GM12878 (cell line): ENCODE results near the gene CYSRT1. TPM values are rescaled to one million over a fixed set of nuclear protein-coding genes. Genes with fewer than 3 reads are reported as not detected.

Source experiments
- ATAC-seq: fragments of 200-7000 bp; cut with Tn5 transposase; 3 replicates; pipeline ENCODE4 v1.9.1; 2020; ENCODE audit warnings: mild to moderate bottlenecking, moderate library complexity
- BruUV-seq: library from RNA; stranded (reverse); fragments of 400-500 nt; replicated peaks from 2 replicates; lab custom pipeline; 2021; lab: Mats Ljungman, UMichigan
- CTCF ChIA-PET: fragments of 300-600 bp; sonication (Branson Sonifier 250); formaldehyde crosslinking; extraction: SDS; loops from one replicate; lab custom pipeline; 2021; ENCODE audit warnings: inconsistent platforms; lab: Yijun Ruan, JAX
- POLR2A ChIA-PET: fragments of 350-600 bp; formaldehyde crosslinking; extraction: SDS; loops from one replicate; lab custom pipeline; 2021; ENCODE audit warnings: inconsistent platforms; lab: Charles Lee
- RAD21 ChIA-PET: fragments of 300-600 bp; sonication (Branson Sonifier 250); formaldehyde crosslinking; loops from one replicate; lab custom pipeline; 2023; ENCODE audit warnings: antibody characterized with exemption; ENCODE audit not compliant: unreplicated experiment; lab: Charles Lee
- SMC1A ChIA-PET: fragments of 300-600 bp; sonication (Branson Sonifier 250); formaldehyde crosslinking; loops from one replicate; lab custom pipeline; 2023; ENCODE audit not compliant: unreplicated experiment, uncharacterized antibody; lab: Charles Lee
- DNase-seq: peaks from one replicate; pipeline ENCODE4 v3.0.0-alpha.2; 2011; ENCODE audit warnings: low read depth, low spot score
- FAIRE-seq: peaks from 3 replicates; lab custom pipeline; 2011; peaks lifted over from hg19 to GRCh38; lab: Jason Lieb, UNC
- H2AFZ ChIP-seq: 2 replicates; pipeline ENCODE4 v1.6.0; 2011; ENCODE audit warnings: low read depth, low read length, control low read depth; ENCODE audit not compliant: control insufficient read depth
- H3K27ac ChIP-seq: 2 replicates; pipeline ENCODE4 v1.5.1; 2011; ENCODE audit warnings: control low read depth; ENCODE audit not compliant: control insufficient read depth, insufficient read depth
- H3K27me3 ChIP-seq, 2 experiments: replicated peaks in 1 of 2; 2 replicates each; pipeline versions ENCODE4 v1.6.0 to v1.6.1; 2011; ENCODE audit warnings: low read length in 1 of 2; ENCODE audit not compliant: control insufficient read depth in 2 of 2, insufficient read depth in 2 of 2
- H3K36me3 ChIP-seq, 2 experiments: 2 replicates each; pipeline ENCODE4 v1.5.1; 2011; ENCODE audit warnings: low read length in 1 of 2; ENCODE audit not compliant: control insufficient read depth in 2 of 2, insufficient read depth in 2 of 2
- H3K4me1 ChIP-seq: 2 replicates; pipeline ENCODE4 v1.6.1; 2011; ENCODE audit warnings: mild to moderate bottlenecking, low read length, moderate library complexity, mixed read lengths; ENCODE audit not compliant: control insufficient read depth, insufficient read depth
- H3K4me2 ChIP-seq: 2 replicates; pipeline ENCODE4 v1.6.0; 2011; ENCODE audit warnings: control low read depth; ENCODE audit not compliant: control insufficient read depth, insufficient read depth
- H3K4me3 ChIP-seq: fragments of 200-600 bp; sonication (generic); 2 replicates; pipeline ENCODE4 v1.5.1; 2016
- H3K79me2 ChIP-seq: 2 replicates; pipeline ENCODE4 v1.6.0; 2011; ENCODE audit warnings: low read length; ENCODE audit not compliant: control insufficient read depth, insufficient read depth
- H3K9ac ChIP-seq: 2 replicates; pipeline ENCODE4 v1.8.0; 2011; ENCODE audit warnings: low read length, control low read depth, mixed read lengths; ENCODE audit not compliant: control insufficient read depth, insufficient read depth
- H3K9me3 ChIP-seq: replicated peaks from 3 replicates; pipeline ENCODE4 v1.5.1; 2011; ENCODE audit warnings: mild to moderate bottlenecking, low read length; ENCODE audit not compliant: control insufficient read depth, insufficient read depth
- H4K20me1 ChIP-seq: 2 replicates; pipeline ENCODE4 v1.6.0; 2011; ENCODE audit not compliant: control insufficient read depth, insufficient read depth
- CBFB ChIP-seq: IDR thresholded peaks from 2 replicates; pipeline ENCODE4 v1.6.1; 2016; ENCODE audit warnings: antibody characterized with exemption, low read depth
- RAD21 ChIP-seq: IDR thresholded peaks from 2 replicates; pipeline ENCODE4 v1.6.1; 2011; ENCODE audit warnings: mild to moderate bottlenecking, low read depth, low read length, moderate library complexity; ENCODE audit not compliant: insufficient read depth
- WGBS: methylation state at CpG from one replicate; pipeline ENCODE4 v1.1.6; 2016; ENCODE audit warnings: low lambda C conversion rate; ENCODE audit not compliant: insufficient replicate concordance, insufficient coverage; ENCODE audit errors: missing lambda C conversion rate; 5-methylcytosine and 5-hydroxymethylcytosine counted together
- in situ Hi-C: fragments of 300-500 bp; cut with MboI; formaldehyde crosslinking; loops from 9 replicates; pipeline ENCODE4 v1.14.3; 2018; ENCODE audit warnings: mixed read lengths
- intact Hi-C: fragments of 100-400 bp; cut with micrococcal nuclease; formaldehyde crosslinking; loops from one replicate; pipeline ENCODE4 v1.14.2; 2022; ENCODE audit not compliant: unreplicated experiment
- polyA plus RNA-seq, 11 experiments: library from polyadenylated mRNA; depleted of rRNA in 4 of 11; unstranded in 6 of 11; stranded (reverse) in 5 of 11; fragments of >200 nt; fragmentation: Nextera tagmentation in 4 of 11; fragmentation: Illumina TruSeq in 1 of 11; extraction: Ambion mirVana in 4 of 11; extraction: Trizol in 1 of 11; gene quantifications; 1 replicate in 1 of 11; 2 replicates in 10 of 11; pipeline versions ENCODE4 v1.2.1 to v1.2.3, GENCODE V29; 2011 to 2016; ENCODE audit warnings: inconsistent platforms in 2 of 11, missing spikeins in 2 of 11, low read depth in 1 of 11
- total RNA-seq, 4 experiments: library from RNA; depleted of rRNA in 3 of 4; stranded (reverse); fragments of >200 nt in 3 of 4; fragmentation: Illumina TruSeq in 1 of 4; extraction: Trizol in 1 of 4; gene quantifications; 2 replicates each; pipeline versions ENCODE4 v1.2.1 to v1.2.3, GENCODE V29; 2013 to 2021
- TF ChIP-seq, protein P1 (sequence below), 3 experiments: IDR thresholded peaks in 2 of 3; conservative IDR thresholded peaks in 1 of 3; 2 replicates each; pipeline ENCODE4 v1.5.1; 2011; ENCODE audit warnings: low read depth in 3 of 3, low read length in 3 of 3, mild to moderate bottlenecking in 3 of 3, control low read depth in 2 of 3, moderate library complexity in 2 of 3, inconsistent platforms in 1 of 3, mixed read lengths in 1 of 3; ENCODE audit not compliant: control insufficient read depth in 2 of 3, insufficient read depth in 1 of 3; ENCODE audit errors: extremely low read depth in 1 of 3

The CYSRT1 gene
- total and polyA plus RNA-seq, 10 of the 15 experiments (the other 5 are each of a cell fraction or from before 2014, with no cell fraction given): 0.24 to 3.6 (median 0.97) TPM; not detected in 1

DNA sequence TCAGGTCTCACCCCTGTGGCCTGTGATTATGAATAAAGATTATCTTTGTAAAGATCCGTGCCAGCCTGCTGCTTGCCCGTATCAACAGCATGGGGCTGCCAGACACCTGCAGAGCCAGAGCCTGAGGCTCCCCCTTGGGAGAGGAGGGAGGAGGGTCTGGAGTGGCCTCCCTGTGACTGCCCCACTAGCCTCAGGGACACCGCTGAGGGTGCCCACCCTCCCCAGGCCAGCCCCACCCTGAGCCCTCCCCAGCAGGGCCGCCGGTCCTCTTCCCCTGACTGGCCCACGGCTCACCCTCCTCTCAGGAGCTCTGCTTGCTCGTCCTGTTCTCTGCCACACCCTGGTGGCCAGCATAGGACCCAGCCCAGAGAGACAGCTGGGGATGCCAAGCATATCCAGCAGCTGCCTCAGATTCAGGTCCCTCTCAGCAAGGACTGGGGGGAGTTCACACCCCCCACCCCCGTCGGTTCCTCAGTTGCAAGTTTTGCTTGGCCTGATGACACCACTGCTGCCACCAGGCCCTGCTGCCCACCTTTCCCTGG lies 34.6 kb upstream of the CYSRT1 start:
- DNase-seq (no peak), FAIRE-seq (no peak), ATAC-seq (no peak)
- no peak for TF ChIP-seq CBFB
- no peak for TF ChIP-seq RAD21
- TF ChIP-seq, protein P1, sequence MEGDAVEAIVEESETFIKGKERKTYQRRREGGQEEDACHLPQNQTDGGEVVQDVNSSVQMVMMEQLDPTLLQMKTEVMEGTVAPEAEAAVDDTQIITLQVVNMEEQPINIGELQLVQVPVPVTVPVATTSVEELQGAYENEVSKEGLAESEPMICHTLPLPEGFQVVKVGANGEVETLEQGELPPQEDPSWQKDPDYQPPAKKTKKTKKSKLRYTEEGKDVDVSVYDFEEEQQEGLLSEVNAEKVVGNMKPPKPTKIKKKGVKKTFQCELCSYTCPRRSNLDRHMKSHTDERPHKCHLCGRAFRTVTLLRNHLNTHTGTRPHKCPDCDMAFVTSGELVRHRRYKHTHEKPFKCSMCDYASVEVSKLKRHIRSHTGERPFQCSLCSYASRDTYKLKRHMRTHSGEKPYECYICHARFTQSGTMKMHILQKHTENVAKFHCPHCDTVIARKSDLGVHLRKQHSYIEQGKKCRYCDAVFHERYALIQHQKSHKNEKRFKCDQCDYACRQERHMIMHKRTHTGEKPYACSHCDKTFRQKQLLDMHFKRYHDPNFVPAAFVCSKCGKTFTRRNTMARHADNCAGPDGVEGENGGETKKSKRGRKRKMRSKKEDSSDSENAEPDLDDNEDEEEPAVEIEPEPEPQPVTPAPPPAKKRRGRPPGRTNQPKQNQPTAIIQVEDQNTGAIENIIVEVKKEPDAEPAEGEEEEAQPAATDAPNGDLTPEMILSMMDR (IDR thresholded peaks at IDR 0.05 in 2 of 3, conservative IDR thresholded peaks at IDR 0.05 in 1 of 3; ENCODE audit: control insufficient read depth in 2 of 3, extremely low read depth in 1 of 3, insufficient read depth in 1 of 3, low read depth in 3 of 3, low read length in 3 of 3): peak in 1 of 3 experiments; percentile 7; a peak in 1 of 6 replicates
- in situ Hi-C loops: no loop called here
- POLR2A ChIA-PET: interaction anchor here (1.8 to 4.6 kb wide), 4 partner anchors 11 to 47 kb away, joined by 7 to 22 read pairs (median 9); partner anchors contain the start of genes CYSRT1, RNF208 and TPRN
- intact Hi-C loops: no loop called here
- Histone ChIP-seq H3K4me3 (0 out of 2 replicates have a peak overlapping the region, but pooled peaks have one; percentile 99), H3K9ac (no peak overlapping the region), H2AFZ (no peak overlapping the region), H3K9me3 (no peaks in the 10 kb centered on the region), H4K20me1 (peaks cover 7% of the 10 kb centered on the region; the same call in 1 of the 2 replicates), H3K79me2 (peaks cover 35% of the 10 kb centered on the region), H3K27ac (no peak overlapping the region), H3K4me2 (peak overlapping the region; percentile 93; the same call in 1 of the 2 replicates), H3K27me3 (no peaks in the 10 kb centered on the region), H3K36me3 (peaks cover 0 to 7% of the 10 kb centered on the region in 2 experiments; a peak in 3 of 4 replicates), H3K4me1 (peaks cover 22% of the 10 kb centered on the region)
- BruUV-seq: no TSS peak
- SMC1A ChIA-PET: interaction anchor here (1.2 to 2.2 kb wide), 3 partner anchors 8 to 62 kb away, joined by 3 to 9 read pairs (median 7); no protein-coding TSS in a partner anchor
- WGBS: 83% methylated on average over 6 of the region's 9 CpGs
- RAD21 ChIA-PET: interaction anchor here (0.6 to 1.1 kb wide), 2 partner anchors 33 to 76 kb away, joined by 3 read pairs; partner anchors contain the start of gene DPP7
- CTCF ChIA-PET: interaction anchor here (0.6 to 2.7 kb wide), 7 partner anchors 14 to 123 kb away, joined by 3 to 21 read pairs (median 7); partner anchors contain the start of gene RNF224
